SK-N-MC (cell line): ENCODE data around the gene NCSTN.

Source experiments
- EZH2 ChIP-seq: fragments of 200-600 bp; sonication (generic); IDR thresholded peaks from one replicate; pipeline ENCODE4 v1.6.1; 2017; ENCODE audit warnings: antibody characterized with exemption
- POLR2AphosphoS5 ChIP-seq: IDR thresholded peaks from 2 replicates; pipeline ENCODE4 v1.6.1; 2012; ENCODE audit warnings: mild to moderate bottlenecking, low read depth, low read length, borderline replicate concordance

DNA sequence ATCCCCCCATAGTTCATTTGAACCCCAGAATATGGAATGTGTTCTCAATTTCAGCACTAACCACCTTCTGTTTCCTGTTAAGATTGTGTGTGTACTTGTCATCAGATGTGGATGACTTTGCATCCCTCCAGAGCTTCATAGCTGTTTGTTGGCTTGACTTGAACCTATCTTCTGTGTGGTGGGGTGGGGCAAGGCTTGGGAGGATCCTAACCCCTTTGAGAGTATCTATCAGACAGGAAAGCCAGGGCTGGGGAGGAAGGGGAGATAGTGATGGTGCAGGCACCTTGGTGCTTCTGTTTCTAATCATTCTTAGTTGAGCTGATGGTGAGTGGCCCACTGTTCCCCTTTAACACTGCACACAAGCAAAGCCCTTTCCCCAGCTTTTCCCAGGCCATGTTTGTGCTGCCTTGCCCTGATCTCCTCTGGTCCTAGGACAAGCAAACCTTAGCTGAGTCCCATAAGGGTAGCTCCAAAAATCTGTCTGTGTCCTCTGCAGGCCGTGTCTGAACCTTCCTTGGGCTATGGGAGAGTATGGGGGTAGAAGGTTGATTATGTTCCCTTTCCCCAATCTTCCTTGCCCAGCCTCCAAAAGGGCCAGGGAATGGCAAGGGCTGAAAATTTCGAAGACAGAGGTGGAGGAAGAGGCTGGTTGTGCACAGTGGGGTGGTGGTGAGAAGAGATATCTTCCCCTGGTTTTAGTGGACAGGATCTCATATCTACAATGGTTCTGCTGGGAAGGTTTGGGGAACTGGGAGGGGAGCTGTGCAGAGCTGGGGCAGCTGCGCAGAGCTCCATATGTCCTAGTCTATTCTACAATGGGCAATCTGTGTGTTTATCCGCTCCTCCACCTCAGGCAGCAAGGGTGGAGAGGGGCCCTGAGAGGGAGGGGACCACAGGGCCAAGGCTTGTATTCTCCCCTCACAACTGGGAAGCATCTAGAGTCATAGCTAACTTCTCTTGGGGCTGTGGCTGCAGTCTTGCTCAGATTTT is 25.0 kb downstream of the NCSTN start:
- TF ChIP-seq EZH2 = no peak
- TF ChIP-seq POLR2AphosphoS5 = no peak
